Urothelium cell line (cell line): ENCODE data around the gene NKX3-2.
"Not testable (repeated sequence)": the region's sequence is repeated elsewhere in the genome, so short reads cannot be mapped to it uniquely, and the experiment has no call there.

Source experiments
- DNase-seq: peaks from one replicate; pipeline ENCODE4 v3.0.0; 2011; ENCODE audit warnings: low spot score, mixed read lengths
- FAIRE-seq: peaks from 2 replicates; lab custom pipeline; 2011; peaks lifted over from hg19 to GRCh38; lab: Jason Lieb, UNC

The NKX3-2 gene

DNA sequence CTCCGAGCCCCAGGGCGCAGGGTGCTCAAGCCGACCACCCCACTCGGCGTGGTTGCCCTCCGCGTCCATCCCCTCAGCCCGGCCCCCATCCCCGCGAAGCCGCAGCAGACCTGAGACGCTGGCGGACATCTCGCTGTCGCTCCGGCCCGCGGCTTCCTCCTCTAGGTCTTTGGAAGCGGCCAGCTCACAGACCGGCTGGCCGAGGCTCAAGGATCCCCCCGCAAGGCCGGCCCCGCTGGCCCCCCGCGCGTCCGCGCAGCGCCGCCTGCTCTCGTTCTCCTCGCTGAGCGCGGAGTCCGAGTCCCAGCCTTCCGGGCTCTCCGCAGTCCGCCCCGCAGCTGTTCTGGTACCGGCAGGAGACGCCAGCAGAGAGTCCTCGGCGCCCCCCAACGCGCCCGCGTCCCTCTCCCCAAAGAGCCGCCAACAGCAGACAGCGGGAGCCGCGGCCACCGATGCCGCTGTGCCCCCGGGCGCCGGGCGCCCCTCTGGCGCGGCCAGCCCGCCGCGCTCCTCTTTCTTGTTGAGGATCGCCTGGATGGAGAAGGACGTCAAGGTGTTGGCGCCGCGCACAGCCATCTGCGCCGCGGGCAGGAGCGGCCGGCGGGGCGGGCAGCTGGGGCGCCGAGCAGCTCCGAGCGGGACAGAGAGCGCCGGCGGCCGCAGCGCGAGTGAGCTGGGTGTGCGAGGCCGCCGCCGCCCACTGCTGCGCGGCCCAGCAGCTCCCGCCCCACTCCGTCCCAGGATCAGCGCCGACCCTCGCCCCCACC, at the start of gene NKX3-2:
TSS of gene NKX3-2 (minus strand) at position 670 of the 767 bp plus-strand sequence. CDS start at position 576, 94 bp downstream.
- FAIRE-seq (no peak), DNase-seq (no peak)

DNA sequence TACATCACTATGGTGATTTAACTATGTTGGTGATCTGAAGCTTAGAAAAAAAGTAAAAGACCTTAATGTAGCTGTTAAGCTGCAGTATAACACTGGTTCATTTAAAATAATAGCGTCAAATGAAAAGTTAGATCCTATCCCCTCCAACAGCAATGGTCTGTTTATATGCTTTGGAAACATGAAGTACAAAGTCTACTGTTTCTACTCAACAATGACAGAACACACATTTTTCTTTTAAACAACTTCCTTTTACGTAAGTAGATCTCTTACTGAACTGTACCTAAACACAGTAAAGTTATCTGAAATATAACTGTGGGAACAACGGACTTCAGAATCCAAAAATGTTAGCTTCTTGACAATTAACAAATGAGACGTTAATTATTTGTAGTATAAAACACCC, 47.9 kb upstream of the NKX3-2 start:
- FAIRE-seq (no peak), DNase-seq (no peak)

GRCh38 chr4:13590766-13591165, 46.5 kb upstream of the NKX3-2 start:
- FAIRE-seq = no peak

DNA sequence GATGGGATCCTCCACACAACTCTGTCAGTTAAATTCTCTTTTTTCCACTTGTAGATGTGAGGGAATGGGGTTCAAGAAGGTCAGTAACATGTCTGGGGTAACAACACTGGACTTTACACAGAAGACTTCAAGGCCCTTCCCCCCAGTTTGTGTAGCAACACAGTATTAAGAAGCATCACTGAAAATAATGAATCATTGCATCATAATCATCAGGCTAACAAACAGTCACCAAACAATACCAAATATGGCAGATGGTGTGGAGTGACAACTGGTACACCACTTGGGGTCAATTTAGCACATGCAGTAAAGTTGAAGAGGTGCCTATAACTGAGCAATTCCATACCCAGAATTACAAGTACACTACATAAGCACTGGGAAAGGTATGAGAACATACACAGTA, 44.6 kb upstream of the NKX3-2 start:
- no peak for FAIRE-seq
- DNase-seq = no peak

More at GRCh38 chr4:13590766-13591165, 46.5 kb upstream of the NKX3-2 start:
- no peak for DNase-seq

- FAIRE-seq (no peak), DNase-seq (no peak)
Measured at GRCh38 chr4:13584481-13584880, 40.2 kb upstream of the NKX3-2 start.

GRCh38 chr4:13580036-13580435, 35.7 kb upstream of the NKX3-2 start:
- FAIRE-seq = no peak
- no peak for DNase-seq

- FAIRE-seq (no peak), DNase-seq (no peak)
Measured at GRCh38 chr4:13577660-13578059, 33.4 kb upstream of the NKX3-2 start.

GRCh38 chr4:13570916-13571315, 26.6 kb upstream of the NKX3-2 start:
- FAIRE-seq (no peak), DNase-seq (no peak)

DNA sequence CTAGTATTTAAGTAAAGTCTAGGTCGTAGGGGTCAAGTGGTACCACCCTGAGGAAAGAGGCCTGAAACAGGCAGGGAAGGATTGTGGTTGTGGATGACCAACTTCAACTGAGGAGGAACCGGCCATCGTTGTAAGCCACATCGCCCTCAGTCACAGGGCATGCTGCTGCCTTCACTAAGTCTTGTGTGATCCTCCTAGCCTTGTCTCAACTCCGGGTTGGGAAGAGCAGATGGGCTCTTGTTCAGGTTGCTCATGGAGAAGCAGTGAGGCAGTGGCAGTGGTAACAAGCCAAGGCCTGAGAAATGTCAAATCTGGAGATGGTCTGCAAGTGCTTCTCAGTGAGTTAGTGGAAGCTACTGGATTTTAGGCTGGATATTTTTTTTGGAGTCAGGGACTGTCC, 22.8 kb upstream of the NKX3-2 start:
- no peak for FAIRE-seq

DNA sequence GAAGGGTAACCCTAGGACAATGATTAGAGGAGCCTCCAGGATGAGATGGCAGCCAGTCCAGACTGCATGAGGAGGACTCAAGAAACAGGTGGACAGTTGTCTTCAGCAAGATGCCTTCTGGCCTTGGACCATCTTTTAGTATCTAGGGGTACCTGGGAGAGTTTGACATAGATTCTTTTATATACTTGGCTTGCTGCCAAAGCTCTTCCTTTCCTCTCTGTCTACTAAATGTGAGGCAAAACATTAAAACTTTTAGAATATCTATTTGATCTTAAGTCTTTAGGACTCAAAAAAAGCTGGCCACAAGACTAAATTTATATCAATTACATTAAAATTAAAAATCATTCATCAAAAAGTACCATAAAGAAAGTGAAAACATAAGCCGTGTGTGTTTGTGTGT, 18.6 kb upstream of the NKX3-2 start:
- DNase-seq = no peak
- FAIRE-seq = no peak

More for the DNA sequence above, 22.8 kb upstream of the NKX3-2 start:
- DNase-seq = no peak

DNA sequence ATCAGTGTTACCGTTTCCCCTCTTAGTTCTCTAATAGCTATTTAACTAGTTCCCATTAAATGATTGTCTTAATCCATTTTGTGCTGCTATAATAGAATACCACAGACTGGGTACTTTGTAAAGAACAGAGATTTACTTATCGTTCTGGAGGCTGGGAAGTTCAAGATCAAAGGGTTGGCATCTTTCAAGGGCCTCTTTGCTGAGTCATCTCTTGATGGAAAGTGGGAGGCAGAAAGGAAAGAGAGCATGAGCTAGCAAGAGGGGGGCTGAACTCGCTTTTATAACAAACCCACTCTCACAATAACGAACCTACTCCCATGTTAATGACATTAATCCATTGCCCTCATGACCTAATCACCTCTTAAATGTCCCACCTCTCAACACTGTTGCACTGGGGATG, 17.4 kb upstream of the NKX3-2 start:
- FAIRE-seq = no peak
- no peak for DNase-seq

GRCh38 chr4:13560111-13560510, 15.8 kb upstream of the NKX3-2 start:
- not testable (repeated sequence) for DNase-seq, FAIRE-seq

DNA sequence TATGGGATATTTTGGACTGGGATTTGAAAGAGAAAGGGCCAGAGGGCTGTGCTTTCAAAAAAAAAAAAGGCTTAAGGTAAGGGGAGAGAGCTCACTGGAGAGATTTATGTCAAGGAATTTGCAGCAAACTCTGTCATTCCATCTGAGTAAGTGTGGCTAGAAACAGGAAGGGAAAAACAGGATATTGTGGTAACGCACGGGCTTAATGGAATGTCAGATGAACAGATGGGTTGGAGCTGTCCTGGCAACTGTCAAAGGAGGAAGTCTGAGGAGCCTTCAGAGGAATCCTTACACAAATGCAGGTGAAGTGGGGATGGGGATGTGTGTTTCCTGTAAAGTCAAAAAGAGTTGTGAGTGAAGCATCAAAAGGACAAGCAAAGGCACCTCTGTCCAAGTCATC, 15.1 kb upstream of the NKX3-2 start:
- FAIRE-seq = no peak
- DNase-seq = peak; percentile 62

GRCh38 chr4:13558881-13559280, 14.6 kb upstream of the NKX3-2 start:
- no peak for DNase-seq
- FAIRE-seq = no peak

DNA sequence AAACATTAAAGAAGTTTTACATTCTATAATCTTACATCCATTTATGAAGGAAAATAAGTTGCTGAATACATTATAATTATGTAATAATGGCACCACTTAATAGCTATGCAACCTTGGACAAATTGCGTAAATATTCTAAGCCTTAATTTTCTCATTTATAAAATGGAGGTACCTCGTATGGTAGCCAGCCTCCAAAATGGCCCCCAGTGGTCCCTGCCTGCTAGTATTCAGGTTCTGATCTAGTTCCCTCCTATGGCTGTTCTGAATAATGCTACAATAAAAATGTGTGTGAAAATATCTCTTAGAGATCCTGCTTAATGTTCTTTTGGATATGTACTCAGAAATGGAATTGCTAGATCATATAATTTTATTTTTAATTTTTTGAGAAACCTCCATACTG, 11.0 kb upstream of the NKX3-2 start:
- FAIRE-seq = no peak

DNA sequence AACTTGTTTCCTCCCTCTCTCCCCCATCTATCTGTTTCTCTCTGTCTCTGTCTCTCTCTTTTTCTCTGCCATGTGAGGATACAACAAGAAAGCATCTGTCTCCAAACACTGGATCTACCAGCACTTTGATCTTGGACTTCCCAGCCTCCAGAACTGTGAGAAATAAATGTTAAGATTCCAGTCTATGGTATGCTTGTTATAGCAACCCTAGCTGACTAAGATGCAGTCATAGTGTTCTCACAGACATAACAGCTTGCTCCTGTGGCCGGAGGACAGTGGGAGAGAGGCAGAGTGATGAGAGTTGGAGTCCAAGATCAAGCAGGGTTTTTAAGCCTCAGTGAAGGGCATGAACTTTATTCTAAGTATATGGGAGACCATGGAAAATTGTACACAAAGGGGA, 8.8 kb upstream of the NKX3-2 start:
- no peak for DNase-seq
- FAIRE-seq = no peak

More for the DNA sequence above, 11.0 kb upstream of the NKX3-2 start:
- DNase-seq = no peak

GRCh38 chr4:13548984-13549546, 4.8 kb upstream of the NKX3-2 start:
- FAIRE-seq = no peak

DNA sequence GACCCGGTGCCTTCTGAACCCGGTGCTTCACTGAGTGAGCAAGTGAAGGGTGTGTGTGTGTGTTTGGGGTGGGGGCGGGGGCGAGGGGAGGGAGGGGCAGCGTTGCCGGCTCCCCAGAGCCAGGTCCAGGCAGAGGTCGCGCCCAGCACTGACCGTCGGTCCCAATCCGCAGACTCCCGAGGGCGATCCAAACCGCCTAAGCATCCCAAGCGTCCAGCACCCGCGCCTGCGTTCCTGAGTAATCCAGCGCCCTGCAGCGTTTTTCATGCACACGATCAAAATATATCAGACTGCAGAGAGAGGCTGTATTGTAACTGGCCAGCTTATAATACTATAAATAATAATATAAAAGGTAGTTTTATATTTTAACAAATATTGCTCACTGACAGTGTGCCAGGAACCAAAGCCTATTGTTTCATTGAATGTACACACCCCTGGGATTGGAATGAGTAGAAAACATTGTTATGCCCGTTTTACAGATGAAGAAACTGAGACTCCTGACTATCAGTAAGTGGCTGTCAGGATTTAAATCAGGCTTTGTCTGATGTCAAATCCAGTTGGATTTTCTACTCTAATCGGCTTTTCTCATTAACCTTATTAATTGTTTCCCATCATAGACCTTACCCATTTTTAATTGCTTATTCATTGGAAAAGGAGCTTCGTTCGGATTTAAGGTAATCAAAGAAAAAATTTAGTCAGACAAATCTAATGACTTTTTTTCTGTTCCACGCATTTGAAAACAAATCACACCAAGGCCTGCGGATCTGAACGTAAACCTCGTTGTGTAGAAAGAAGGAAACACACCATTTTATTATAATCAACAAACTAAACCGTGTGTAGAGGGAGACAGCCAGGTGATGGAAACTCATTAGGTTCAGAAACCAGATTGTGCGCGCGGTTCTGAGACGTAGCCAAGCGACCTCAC, 4.0 kb upstream of the NKX3-2 start:
- no peak for DNase-seq
- FAIRE-seq = no peak

More at GRCh38 chr4:13548984-13549546, 4.8 kb upstream of the NKX3-2 start:
- peak; percentile 67 for DNase-seq

DNA sequence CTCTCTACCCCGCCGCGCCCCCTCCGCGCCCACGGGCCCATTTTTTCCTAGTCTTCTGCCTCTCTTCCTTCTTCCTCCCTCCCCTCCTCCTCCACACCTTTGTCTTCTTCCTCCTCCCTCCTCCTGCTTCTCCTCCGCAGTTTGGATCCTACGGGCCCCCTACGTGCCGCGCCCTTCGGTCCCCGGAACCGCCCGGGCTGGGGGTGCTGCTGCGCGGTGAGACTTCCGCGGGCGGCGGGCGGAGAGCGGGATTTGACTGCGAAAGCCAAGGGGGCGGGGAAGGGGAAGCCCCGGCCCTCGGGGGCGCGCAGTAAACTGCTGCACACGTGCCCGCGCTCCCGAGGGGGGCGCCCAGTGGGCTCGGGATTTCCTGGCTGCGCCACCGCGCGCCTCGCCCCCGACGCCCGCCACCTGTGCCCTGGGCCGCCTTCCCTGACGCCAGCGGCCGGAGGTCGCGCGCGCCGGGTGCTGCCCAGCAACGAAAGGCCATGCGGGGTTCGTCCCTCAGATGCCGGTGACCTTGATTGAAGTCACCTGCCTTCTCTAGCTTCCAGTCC, 3.3 kb upstream of the NKX3-2 start:
- FAIRE-seq (no peak), DNase-seq (peak; percentile 70)

DNA sequence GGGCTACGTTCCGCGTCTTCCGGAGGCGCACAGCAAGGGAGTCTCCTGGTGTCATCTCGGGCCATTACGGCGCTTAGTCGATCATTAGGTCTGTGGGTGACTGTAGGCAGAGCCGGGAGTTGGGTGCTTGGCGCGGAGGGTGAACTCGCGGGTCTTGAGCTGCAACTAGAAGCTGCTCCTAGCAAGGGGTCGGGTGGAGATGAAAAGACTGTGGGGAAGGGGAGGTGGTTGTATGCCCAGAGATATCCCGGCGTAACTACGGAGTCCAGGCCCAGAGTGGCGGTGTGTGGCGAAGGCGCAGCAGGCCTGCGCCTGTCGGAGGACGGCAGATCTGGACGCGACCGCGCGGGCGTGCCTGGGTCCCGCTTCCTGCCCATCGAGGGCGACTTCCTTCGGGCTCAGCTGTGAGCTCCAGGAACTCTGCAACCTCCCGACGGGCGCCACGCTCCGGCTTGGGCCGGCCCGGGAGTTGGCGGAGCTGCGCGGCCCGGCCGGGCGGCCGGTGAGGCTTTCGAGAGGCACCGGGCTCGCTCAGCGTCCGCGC, 2.7 kb upstream of the NKX3-2 start:
- no peak for DNase-seq

More for the DNA sequence above, 2.7 kb upstream of the NKX3-2 start:
- FAIRE-seq = no peak
